8988T (cell line): ENCODE data around the gene AMPD3.
"Not testable (repeated sequence)": the region's sequence is repeated elsewhere in the genome, so short reads cannot be mapped to it uniquely, and the experiment has no call there.

ENCODE experiments used
- DNase-seq: peaks from one replicate; pipeline ENCODE4 v3.0.0; 2011

AMPD3 gene

DNA sequence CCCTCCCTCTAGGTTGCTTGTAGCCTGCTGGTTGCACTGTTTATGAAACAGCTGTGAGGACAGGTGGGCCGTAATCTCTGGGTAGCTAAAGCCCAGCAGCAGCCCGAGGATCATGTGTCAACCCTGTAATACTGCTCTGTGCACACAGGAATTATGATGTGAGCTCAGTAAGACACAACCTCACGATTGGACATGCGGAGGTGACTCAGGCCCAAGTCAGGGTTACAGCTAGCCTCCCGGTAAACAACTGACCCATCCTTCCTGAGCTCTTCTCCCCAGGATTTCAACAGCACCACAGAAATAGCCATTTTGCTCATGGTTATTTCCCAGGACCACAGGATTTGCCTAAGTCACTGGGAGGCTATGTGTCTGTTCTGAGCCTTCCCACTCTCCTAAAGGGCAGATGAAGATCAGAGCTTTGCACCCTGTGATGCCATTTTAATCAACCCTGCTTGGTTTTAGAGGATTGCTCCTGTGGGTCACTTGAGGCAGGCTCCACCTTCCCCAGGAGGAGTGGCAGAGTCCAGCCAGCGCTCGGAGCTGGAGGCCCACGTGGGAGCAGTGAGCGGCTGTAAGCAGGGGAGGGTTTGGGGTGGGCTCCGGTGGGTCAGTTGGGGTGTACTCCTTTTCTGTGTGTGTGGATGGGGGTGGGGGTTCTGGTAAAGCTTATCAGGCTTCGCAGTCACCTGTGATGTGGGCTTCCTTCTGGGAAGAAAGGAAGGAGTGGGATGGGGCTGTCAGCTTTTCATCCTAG is at the start of gene AMPD3:
Gene AMPD3, plus strand, starts transcription at position 387 of the 754 bp plus-strand sequence. CDS start 6,256 bp downstream, outside the sequence.
- no peak for DNase-seq

DNA sequence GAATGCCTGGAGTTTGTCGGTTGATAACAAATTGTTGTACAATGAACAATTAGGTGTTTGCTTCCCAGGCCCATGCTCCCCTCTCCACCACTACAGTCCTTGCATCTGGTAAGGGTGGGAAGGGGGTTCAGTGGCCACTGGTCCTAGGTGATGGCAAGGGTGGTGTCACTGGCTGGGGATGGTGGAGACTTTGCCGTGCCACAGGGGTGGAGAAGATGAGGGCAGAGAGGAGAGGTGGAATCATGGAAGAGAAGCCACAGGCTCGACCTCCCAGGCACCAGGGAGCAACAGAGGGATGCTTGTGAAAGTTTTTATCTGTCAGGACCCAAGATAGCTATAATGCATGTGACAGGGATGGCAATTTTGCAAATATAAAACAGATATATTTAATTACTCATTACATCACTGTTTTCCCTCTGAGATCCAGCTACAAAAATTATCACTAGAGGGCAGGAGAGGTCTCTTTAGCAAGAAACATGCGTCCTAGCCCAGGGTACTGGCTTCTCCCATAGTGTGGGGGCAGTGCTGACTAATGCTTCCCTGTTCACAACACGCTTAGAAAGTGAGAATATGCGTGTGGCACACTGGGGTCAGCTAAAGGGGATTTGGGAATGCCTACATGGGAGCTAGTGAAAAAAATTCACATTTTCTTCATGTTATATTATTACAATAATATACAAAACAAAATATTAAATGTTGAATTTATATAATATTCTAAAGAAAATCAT is 49.0 kb upstream of the AMPD3 start:
- peak; percentile 53 for DNase-seq

DNA sequence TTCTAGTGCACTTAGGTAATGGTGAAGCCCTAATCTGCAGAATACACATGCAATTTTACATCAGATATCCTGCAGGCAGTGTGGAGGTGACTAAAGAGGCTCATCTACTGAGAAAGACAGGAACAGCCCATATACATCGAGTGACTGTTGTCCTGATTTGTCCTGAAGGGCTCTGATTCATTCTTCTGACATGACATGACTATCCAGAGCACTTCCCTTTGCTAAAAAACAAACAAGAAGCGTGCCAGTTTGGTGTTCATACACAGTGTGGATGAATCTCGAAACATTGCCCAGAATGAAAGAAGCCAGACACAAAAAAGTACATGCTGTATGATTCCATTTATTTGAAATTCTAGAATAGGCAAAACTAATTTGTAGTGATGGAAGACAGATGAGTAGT is 48.0 kb upstream of the AMPD3 start:
- DNase-seq, result no peak

DNA sequence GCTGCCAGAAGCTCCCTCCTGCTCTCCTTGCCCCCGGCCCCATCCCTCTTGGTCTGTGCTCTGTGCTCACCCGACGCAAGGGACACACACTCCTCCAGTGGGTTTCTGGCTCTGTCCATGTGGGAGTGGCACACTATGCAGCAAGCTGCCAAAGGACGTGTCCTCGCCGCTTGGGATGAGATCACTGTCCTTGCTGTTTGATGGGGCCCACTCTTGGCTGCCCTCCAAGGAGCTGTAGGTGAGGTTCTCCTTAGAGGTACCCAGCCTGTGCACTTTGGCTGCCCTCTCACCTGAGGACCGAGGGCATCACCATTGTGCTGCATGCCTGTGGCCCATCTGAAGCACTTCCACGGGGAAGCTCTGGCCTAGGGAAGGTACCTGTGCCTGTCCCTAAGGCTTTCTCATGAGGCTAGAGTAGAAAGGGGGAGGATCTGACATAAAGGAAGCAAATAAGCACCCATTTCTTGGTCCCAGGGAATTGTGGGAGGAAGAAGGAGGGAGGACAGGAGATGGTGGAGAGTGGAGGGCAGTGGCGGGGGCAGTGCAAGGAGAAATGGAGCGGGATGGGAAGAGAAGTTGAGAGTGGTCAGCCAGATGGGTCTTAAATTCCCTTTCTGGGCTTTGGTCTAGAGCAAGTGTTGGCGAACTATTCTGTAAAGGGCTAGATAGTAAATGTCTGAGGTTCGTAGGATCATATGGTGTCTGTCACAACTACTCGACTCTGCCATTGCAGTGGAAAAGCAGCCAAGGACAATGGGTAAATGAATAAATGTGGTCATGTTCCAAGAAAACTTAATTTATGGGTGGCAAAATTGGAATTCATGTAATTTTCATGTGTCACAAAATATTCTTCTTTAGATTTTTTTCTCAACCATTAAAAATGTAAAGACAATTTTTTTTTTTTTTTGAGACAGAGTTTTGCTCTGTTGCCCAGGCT is 47.0 kb upstream of the AMPD3 start:
- DNase-seq, result no peak

DNA sequence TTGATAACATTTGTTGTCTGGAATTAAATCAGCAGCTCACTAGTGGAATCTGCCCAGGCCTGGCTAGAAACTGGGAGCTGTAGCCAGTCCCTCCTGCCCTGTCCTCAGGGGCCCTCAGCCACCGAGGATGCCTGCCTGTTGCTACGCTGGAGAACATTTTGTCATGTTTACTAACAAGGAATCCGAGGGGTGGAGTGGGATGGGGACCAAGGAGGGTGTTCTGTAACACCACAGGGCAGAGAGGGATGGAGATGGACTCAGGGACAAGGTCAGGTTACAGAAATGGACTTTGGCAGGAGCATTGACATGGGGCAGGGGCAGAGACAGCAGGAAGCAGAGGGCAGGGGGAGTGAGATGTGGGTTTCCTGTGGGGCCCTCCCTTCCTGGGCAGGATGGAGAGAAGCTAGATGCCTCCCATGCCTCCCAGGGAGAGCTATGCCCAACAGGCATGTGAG is 45.8 kb upstream of the AMPD3 start:
- no peak for DNase-seq

DNA sequence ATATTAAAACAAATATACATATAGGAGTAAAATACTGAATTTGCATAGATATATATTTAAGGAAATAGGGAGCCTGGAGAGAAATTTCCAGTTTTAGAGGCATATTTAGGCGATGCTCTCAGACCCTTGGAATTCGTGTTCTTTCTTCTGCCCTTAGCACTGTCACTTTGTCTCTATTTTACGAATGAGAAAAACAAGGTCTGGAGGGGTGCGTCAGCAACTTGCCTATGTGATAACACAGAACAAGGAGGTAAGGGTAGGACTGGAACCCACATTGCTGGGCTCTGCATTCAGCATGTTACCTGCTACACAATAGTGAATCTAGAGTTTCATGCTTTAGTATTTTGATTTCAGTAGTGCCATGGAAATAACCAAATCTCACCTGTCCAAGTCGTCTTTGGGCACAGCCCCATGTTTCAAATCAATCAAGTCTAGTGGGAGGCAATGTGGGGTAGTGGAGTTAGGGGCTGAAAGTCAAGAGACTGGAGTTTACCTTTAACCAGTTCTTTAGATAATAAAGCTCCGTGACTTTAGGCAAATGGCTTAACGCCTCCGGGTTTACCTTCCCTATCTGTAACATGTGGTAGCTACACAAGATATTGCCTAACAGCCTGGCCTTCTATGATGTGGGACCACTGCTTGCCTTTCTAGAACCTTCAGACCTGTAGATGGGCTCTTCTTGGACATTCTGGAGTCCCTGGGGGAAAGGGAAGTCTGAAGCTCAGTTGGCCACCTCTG is 44.8 kb upstream of the AMPD3 start:
- no peak for DNase-seq

DNA sequence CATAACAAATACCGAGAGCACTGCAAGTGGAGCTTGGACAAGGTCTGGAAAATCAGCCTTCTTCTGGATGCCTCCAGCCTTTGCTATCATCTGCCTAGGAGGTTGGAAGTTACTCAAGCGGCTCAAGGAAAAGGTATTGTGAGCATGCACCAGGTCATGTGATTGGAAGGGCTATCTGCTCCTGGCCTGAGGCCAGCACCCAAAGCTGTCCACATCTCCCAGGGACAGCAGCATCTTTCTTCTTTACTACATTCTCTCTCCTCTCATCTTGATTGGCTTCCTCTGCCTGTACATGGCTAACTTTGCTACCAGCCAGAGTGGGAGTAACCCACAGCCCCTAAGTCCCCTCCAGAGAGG is 44.2 kb upstream of the AMPD3 start:
- no peak for DNase-seq

DNA sequence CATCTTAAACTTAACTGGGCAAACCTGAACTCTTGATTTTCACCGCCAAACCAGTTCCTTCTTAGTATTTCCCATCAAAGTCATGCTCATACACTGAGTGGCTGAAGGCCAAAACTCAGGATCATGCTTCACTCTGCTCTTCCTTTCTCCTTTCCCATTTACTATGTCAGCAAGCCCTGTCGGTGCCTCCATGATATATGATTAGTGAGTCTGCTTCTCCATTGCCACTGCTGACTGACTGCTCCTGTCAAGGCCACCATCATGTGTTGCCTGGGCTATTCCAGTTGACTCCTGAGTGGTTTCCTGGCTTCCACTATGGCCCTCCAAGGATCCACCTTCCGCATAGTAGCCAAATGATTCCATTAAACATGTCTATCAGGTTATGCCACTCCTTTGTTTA is 42.8 kb upstream of the AMPD3 start:
- DNase-seq, result no peak

DNA sequence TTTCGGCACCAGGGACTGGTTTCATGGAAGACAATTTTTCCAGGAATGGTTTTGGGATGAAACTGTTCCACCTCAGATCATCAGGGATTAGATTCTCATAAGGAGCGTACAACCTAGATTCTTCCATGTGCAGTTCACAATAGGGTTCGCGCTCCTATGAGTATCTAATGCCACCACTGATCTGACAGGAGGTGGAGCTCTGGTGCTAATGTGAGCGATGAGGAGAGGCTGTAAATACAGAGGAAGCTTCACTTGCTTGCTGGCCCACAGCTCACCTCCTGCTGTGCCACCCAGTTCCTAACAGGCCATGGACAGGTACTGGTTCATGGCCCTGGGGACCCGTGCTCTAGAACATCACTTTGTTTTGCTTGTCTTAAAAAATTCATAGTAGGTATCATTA is 41.8 kb upstream of the AMPD3 start:
- no peak for DNase-seq

DNA sequence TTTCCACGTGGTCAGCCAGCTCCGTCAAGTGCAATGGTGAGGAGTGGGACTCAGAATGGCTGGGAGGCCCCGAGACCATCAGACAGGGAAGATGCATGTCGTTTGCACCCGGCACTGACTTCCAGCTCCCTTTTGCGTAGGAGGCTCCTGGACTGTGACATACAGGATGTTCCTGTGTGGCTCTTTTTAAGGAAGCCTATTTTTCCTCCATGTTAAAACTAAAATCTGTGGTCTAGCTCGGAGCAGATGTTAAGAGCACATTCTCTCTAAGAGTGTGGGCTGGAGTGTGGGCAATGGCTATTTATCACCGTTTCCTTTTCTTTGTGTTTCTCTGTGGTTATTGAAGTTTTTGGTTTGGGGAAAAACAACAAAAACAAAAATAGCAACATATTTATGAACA is 40.9 kb upstream of the AMPD3 start:
- no peak for DNase-seq

DNA sequence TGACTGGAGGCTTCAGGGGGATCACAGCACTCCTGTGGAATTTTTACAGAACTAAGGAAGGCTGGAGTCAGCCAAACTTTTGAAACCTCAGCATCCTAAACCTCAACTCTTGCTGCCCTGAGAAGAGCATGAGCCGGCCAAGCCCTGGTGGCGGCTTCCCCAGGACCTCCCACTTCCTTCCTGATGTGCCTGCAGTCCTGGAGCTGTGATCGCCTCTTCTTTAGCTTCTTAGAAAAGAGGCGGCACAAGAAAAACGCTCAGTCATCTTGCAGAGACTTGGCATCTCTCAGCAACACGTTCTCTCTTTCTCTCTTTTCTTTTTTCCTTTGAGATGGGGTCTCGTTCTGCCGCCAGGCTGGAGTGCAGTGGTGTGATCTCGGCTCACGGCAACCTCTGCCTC is 40.4 kb upstream of the AMPD3 start:
- no peak for DNase-seq

DNA sequence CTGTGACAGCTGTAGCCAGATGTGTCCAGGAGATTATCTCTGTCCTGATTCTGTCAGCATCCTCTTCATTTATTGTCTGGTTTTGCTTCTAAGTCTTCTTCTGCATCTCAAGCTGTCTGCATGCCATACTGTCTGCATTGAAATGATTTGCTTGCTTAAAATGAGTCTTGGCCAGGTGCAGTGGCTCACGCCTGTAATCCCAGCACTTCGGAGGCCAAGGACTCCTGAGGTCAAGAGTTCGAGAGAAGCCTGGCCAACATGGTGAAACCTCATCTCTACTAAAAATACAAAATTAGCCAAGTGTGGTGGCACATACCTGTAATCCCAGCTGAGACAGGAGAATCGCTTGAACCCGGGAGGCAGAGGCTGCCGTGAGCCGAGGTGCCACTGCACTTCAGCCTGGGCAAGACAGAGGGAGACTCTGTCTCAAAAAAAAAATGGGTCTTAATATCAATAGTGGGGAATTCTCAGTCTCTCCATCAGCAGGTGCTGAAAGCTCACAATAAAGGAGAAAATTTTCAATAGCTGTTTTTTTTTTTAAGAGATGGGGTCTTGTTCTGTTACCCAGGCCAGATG is 39.2 kb upstream of the AMPD3 start:
- DNase-seq, result no peak

DNA sequence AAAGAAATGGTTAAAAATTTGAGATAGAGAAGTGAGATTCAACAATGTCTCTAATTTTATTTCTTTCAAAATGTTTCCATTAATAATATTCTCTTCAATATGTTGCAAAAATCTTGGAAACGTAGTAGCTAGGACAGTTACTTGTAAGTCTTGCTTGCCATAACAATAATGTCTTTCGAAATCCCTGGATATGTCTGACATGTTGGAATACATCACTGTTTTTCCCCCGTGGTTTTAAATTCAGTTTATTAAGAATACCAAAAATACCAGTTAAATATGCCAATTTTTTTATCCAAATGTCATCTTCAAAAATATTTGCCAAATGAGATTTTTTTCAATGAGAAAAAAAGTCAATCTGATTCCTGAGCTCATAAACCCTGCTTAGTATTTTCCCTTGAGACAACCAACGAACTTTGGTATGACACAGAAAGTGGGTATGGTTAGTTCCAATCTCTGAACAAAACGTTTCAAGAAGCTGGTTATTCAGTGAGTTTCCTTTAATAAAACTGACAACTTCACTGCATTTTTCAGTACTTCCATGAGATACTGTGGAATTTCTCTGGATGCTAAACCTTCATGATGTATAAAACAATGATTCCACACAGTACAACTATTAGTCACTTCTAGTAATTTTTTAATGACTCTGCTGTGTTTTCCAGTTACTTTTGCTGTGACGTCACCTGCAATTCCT is 36.7 kb upstream of the AMPD3 start:
- no peak for DNase-seq

DNA sequence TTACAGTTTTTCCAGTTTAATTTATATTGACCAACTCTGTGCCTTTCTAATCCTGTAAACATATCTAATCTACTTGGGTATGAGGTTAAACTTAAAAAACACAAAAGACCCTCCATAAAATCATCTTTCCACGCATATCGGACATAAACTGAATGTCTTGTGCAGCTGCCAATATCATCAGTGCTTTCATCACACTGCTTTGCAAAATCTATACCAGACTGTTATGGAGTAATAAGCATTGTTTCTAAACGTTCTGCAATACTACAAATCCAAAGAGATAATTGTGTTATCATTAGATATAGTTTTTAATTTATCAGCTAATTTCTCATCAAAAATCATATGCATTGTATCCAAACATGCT is 36.1 kb upstream of the AMPD3 start:
- no peak for DNase-seq

DNA sequence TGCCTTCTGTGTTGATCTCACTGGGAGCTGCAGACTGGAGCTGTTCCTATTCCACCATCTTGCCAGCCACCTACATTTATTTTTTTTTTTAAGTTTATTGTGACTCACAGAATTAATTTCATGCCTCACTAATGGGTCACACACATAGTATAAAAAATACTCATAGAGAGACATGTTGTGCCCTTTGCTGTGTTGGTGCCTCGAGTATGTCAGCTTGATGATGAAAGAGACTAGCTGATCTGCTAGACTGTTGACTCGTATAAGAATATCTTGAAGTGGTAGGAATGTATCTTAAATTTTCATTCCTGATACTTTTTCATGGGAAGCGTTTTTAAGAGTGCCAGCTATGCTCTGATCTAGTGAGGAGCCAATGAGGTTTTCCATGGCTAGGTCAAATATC is 28.6 kb upstream of the AMPD3 start:
- DNase-seq, result no peak

DNA sequence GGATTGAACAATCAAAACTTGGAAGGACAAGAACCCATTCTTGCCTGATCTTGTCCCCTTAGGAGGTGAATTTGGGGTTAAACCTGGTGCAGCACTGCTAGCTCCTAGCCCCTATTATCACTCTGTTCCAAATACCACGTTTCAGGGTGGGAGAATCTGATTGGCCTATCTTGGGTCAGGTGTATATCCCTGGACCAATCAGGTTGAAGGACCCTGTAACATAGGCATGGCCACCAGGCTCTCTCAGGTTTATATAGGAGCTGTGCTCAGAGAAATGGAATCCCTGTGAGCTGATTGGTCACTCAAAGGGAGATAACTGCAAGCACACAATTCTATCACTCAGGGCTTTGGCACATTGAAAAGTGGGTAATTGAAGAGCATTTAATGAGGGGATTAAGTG is 26.6 kb upstream of the AMPD3 start:
- no peak for DNase-seq

DNA sequence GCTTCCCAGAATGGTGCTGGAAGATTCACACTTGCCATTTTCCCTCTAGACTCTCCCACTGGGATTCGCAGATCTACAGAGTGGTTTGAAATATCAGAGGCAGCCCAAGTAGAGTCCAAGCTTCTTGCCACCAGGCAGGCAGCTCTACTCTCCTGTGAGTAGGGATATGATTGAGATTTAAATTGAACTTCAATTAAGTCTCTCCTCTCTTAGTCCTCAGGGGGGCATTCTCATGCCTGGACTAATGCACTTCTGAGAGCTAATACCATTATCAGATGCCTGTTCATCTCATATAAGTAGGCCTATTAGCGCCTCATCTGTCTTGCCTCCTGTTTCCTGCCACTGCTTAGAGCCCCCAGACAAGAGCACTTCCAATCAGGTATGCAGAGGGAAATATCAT is 25.5 kb upstream of the AMPD3 start:
- no peak for DNase-seq

DNA sequence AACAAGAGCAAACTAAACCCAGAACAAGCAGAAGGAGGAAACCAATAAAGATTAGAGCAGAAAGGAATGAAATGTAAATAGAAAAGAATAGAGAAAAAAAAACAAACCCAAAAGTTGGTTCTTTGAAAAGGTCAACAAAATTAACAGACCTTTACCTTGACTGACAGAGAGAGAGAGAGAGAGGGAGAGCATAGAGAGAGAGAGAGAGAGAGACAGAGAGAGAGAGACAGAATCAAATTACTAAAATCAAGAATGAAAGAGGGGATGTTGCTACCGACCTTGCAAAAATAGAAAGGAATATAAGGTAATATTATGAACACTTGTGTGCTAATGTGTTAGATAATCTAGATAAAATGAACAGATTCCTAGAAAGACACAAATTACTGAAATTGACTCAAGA is 22.6 kb upstream of the AMPD3 start:
- no peak for DNase-seq

DNA sequence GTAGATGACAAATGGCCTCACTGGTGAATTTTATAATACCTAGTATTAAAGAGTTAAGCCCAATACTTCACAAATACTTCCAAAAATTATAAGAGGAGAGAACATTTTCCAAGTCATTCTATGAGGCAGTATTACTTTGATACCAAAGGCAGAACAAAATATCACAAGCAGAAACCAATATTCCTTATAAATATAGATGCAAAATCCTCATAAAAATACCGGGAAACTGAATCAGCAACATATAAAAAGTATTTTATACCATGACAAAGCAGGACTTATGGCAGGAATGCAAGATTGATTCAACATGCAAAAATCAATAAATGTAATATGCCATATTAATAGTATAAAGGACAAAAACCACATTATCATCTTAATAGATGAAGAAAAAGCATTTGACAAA is 22.1 kb upstream of the AMPD3 start:
- DNase-seq, result no peak

DNA sequence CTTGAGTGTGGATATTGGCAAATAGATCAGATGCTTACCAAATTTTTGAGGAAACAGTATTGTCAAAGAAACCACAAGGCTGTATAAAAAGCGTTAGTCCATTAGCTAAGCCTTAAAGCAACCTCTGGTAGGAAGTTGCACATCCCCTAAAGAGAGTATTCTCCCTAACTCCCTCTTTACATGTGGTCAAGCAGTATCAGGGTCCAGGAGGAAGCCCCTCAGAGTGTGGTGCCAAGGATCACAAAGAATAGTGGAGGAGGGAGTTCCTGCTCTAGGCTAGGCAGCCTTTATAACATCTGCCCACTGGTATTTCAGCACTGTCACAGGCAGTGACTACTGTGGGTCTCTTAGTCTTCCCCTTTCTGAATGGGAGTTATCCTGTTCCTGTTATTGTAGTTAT is 18.8 kb upstream of the AMPD3 start:
- DNase-seq, result no peak

DNA sequence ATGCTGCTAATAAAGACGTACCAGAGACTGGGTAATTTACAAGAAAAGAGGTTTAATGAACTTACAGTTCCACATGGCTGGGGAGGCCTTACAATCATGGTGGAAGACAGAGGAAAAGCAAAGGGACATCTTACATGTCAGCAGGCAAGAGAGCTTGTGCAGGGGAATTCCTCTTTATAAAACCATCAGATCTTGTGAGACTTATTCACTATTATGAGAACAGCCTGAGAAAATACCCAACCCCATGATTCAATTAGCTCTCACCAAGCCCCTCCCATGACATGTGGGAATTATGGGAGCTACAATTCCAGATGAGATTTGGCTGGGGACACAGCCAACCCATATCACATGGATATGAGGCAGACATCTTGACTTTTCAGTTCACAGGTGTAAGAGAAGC is 18.4 kb upstream of the AMPD3 start:
- DNase-seq, result not testable (repeated sequence)

DNA sequence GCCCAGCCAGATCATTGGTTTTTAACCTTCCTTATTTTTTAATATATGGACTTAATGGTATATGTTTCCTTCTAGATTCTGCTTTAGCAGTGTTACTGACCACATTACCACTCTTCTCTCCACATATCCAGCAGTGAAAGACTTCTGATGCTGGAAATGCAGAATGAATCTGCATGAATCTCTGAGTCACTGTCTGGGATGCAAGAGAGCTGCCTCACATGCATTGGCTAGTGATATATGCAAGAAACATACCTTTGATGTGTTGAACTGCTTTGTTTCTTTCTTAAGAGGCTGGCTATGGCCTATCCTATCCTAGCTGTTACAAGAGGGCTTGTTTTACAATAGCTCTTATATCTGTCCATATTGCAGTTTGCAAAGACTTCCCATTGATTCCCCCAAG is 16.6 kb upstream of the AMPD3 start:
- DNase-seq, result no peak
